ENCODE measurements around the gene KCNK5.

KCNK5 gene

GRCh38 chr6:39169448-39170344 is 59.6 kb downstream of the KCNK5 start:
- TF ChIP-seq CTCF (IDR thresholded peaks at IDR 0.05; ENCODE audit: borderline replicate concordance, insufficient read depth, low read depth, low read length): no peak
- no peak overlapping the region for H3K4me3 ChIP-seq (ENCODE audit: low read depth, low read length)

GRCh38 chr6:39167866-39168625 is 61.2 kb downstream of the KCNK5 start:
- no peak for TF ChIP-seq CTCF (IDR thresholded peaks at IDR 0.05; ENCODE audit: borderline replicate concordance, insufficient read depth, low read depth, low read length)
- no peak overlapping the region for H3K4me3 ChIP-seq (ENCODE audit: low read depth, low read length)

GRCh38 chr6:39167321-39167720 is 62.0 kb downstream of the KCNK5 start:
- no peak for TF ChIP-seq CTCF (IDR thresholded peaks at IDR 0.05; ENCODE audit: borderline replicate concordance, insufficient read depth, low read depth, low read length)

GRCh38 chr6:39166912-39167290 is 62.4 kb downstream of the KCNK5 start:
- TF ChIP-seq CTCF (IDR thresholded peaks at IDR 0.05; ENCODE audit: borderline replicate concordance, insufficient read depth, low read depth, low read length): no peak
- H3K4me3 ChIP-seq (ENCODE audit: low read depth, low read length): no peak overlapping the region

More at GRCh38 chr6:39167321-39167720, 62.0 kb downstream of the KCNK5 start:
- no peak overlapping the region for H3K4me3 ChIP-seq (ENCODE audit: low read depth, low read length)

- peak; percentile 92 for TF ChIP-seq CTCF (IDR thresholded peaks at IDR 0.05; ENCODE audit: borderline replicate concordance, insufficient read depth, low read depth, low read length)
- no peak overlapping the region for H3K4me3 ChIP-seq (ENCODE audit: low read depth, low read length)
Observed at GRCh38 chr6:39166189-39166911, 62.9 kb downstream of the KCNK5 start.

- no peak for TF ChIP-seq CTCF (IDR thresholded peaks at IDR 0.05; ENCODE audit: borderline replicate concordance, insufficient read depth, low read depth, low read length)
Observed at GRCh38 chr6:39157511-39157910, 71.8 kb downstream of the KCNK5 start.

More at GRCh38 chr6:39157511-39157910, 71.8 kb downstream of the KCNK5 start:
- no peak overlapping the region for H3K4me3 ChIP-seq (ENCODE audit: low read depth, low read length)
